Epithelial cell of esophagus (primary cell): ENCODE results near the gene SYPL2.

Experiments
- DNase-seq: peaks from one replicate; pipeline ENCODE4 v3.0.0; 2010; ENCODE audit warnings: low read depth
- H3K4me3 ChIP-seq: 2 replicates; pipeline ENCODE4 v1.5.1; 2011; ENCODE audit warnings: mild to moderate bottlenecking, low read length, control low read depth
- CTCF ChIP-seq: IDR thresholded peaks from 2 replicates; pipeline ENCODE4 v1.5.1; 2011; ENCODE audit warnings: low read depth, mild to moderate bottlenecking, low read length, control low read depth, inconsistent platforms; ENCODE audit not compliant: insufficient read depth; ENCODE audit errors: missing control alignments

SYPL2 gene

GRCh38 chr1:109490934-109491302 is 24.6 kb downstream of the SYPL2 start:
- no peak overlapping the region for H3K4me3 ChIP-seq
- DNase-seq = no peak
- TF ChIP-seq CTCF = no peak

GRCh38 chr1:109491372-109491771 is 25.0 kb downstream of the SYPL2 start:
- TF ChIP-seq CTCF = no peak

GRCh38 chr1:109492779-109493178 is 26.4 kb downstream of the SYPL2 start:
- no peak for DNase-seq
- TF ChIP-seq CTCF = no peak
- H3K4me3 ChIP-seq = no peak overlapping the region

More at GRCh38 chr1:109491372-109491771, 25.0 kb downstream of the SYPL2 start:
- no peak for DNase-seq
- H3K4me3 ChIP-seq = no peak overlapping the region

GRCh38 chr1:109493227-109493626 is 26.9 kb downstream of the SYPL2 start:
- H3K4me3 ChIP-seq = peak overlapping the region; percentile 96
- no peak for DNase-seq
- no peak for TF ChIP-seq CTCF

GRCh38 chr1:109493805-109494539 is 27.6 kb downstream of the SYPL2 start, which contains the start of gene CYB561D1:
Gene CYB561D1 (plus strand): TSS chr1:109494094. CDS start chr1:109494140, 46 bp downstream.
- peak within 1 kb of the TSS; percentile 96 for H3K4me3 ChIP-seq
- peak; percentile 69 for TF ChIP-seq CTCF
- peak; percentile 84 for DNase-seq

- DNase-seq = no peak
- TF ChIP-seq CTCF = no peak
- H3K4me3 ChIP-seq = no peak overlapping the region
These were observed 29.4 kb downstream of the SYPL2 start for GRCh38 chr1:109495738-109496137.
